Skin epidermis (tissue), 12 donors: Measurements from ENCODE around the gene ATP2A3.
"Not testable (repeated sequence)": the region's sequence is repeated elsewhere in the genome, so short reads cannot be mapped to it uniquely, and the experiment has no call there.

Experiments used
- H3K27ac ChIP-seq, 21 experiments: fragments of 200-600 bp; sonication (generic) in 11 of 21; one replicate each; pipeline ENCODE4 v1.5.0; 2020; ENCODE audit warnings: mild to moderate bottlenecking in 3 of 21, inconsistent platforms in 2 of 21, moderate library complexity in 2 of 21
- H3K4me3 ChIP-seq, 7 experiments: fragments of 200-600 bp; sonication (generic) in 2 of 7; one replicate each; pipeline ENCODE4 v1.5.0; 2020; ENCODE audit warnings: inconsistent platforms in 2 of 7, mild to moderate bottlenecking in 2 of 7, moderate library complexity in 1 of 7

Gene ATP2A3

DNA sequence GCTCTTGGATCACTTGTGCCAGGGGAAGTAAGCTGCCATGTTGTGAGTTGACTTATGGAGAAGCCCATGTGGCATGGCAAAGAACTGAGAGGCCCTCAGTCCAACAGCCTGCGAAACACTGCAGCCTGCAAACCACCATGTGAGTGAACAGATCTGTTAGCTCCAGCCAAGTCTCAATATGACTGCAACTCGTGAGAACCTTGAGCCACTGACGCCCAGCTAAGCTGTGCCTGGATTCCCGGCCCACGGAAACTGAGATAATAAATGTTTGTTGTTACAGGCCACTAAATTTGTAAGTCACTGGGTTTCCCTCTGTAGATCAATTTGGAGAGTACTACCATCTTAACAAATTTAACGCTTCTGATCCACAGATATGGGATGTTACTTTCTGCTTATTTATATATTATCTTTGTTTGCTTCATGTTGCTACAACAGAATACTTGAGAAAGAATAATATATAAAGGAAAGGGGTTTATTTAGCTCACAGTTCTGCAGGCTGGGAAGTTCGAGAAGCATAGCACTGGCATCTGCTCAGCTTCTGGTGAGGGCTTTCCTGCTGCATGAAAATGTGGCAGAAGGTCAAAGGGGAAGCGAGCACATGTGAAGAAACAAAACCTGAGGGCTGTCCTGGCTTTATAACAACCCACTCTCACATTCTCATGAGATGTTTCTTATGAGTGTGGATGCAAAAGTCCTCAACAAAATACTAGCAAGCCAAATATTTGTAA lies 29.4 kb upstream of the ATP2A3 start:
- H3K27ac ChIP-seq: no peak overlapping the region
- no peak overlapping the region for H3K4me3 ChIP-seq

GRCh38 chr17:3992370-3992769 lies 28.1 kb upstream of the ATP2A3 start:
- no peak overlapping the region for H3K27ac ChIP-seq
- no peak overlapping the region for H3K4me3 ChIP-seq

DNA sequence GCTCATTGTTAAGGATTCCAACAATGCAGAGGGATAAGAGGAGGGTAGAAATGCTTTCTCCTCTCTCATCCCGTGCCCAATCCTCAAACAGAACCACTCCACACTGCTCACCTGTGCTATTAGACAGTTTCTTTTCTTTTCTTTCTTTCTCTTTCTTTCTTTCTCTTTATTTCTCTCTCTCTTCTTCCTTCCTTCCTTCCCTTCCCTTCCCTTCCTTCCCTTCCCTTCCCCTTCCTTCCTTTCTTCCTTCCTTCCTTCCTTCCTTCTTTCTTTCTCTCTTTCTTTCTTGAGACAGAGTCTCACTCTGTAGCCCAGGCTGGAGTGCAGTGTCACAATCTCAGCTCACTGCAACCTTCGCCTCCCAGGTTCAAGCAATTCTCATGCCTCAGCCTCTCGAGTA lies 27.5 kb upstream of the ATP2A3 start:
- not testable (repeated sequence) for H3K4me3 ChIP-seq, H3K27ac ChIP-seq

- H3K27ac ChIP-seq: no peak overlapping the region
- H3K4me3 ChIP-seq: no peak overlapping the region
Measured at GRCh38 chr17:3990386-3991127, 26.3 kb upstream of the ATP2A3 start.

- H3K27ac ChIP-seq: peak overlapping the region in 1 of 21 experiments; percentile 47
- H3K4me3 ChIP-seq: no peak overlapping the region
Measured at GRCh38 chr17:3989041-3989886, 25.0 kb upstream of the ATP2A3 start.

- peak overlapping the region in 1 of 21 experiments; percentile 47 for H3K27ac ChIP-seq
Measured at GRCh38 chr17:3988297-3989040, 24.2 kb upstream of the ATP2A3 start.

DNA sequence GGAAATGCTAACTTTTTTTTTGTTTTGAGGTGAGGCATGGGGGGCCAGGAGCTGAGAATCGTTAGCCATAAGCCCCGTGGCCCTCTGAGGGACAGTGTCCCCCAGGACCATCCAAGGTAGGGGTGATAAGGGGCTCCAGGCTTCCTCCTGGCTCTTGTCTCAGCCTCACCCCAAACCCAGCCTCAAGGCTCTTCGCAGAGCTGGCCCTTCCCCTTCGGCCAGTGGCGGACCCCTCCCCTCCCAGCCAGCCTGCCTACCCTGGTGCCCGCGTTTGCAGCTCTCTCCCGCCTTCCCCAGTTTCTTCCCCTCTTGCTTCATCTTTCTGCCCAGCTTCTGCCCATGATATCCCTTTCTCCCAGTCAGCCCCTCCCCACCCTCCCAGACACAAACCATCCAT lies 22.7 kb upstream of the ATP2A3 start:
- Histone ChIP-seq H3K4me3 (no peak overlapping the region), H3K27ac (no peak overlapping the region)

More at GRCh38 chr17:3988297-3989040, 24.2 kb upstream of the ATP2A3 start:
- H3K4me3 ChIP-seq: no peak overlapping the region

- Histone ChIP-seq H3K4me3 (no peak overlapping the region), H3K27ac (no peak overlapping the region)
Measured at GRCh38 chr17:3986270-3986938, 22.2 kb upstream of the ATP2A3 start.

DNA sequence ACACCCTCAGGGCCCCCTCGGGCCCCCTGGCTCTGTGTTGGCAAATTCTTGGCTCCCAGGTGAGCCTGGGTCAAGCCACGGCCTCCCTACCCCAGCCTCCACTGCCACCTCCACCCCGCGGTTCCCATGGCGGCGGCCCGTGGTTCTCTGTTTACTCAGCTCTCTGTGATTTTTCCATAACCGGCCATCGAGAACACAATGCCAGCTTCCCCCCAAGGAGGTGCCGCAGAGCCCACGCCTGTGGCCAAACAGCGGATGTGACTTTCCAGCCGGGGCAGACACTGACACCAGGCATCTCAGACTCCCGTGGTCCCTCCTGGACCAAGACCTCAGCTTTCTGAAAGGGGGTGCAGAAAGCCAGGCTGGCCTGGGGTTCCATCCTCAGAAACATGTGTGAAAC lies 21.6 kb upstream of the ATP2A3 start:
- Histone ChIP-seq H3K4me3 (no peak overlapping the region), H3K27ac (no peak overlapping the region)

GRCh38 chr17:3983606-3984484 lies 19.6 kb upstream of the ATP2A3 start:
- H3K27ac ChIP-seq: peak overlapping the region in 1 of 21 experiments; percentile 21
- no peak overlapping the region for H3K4me3 ChIP-seq

DNA sequence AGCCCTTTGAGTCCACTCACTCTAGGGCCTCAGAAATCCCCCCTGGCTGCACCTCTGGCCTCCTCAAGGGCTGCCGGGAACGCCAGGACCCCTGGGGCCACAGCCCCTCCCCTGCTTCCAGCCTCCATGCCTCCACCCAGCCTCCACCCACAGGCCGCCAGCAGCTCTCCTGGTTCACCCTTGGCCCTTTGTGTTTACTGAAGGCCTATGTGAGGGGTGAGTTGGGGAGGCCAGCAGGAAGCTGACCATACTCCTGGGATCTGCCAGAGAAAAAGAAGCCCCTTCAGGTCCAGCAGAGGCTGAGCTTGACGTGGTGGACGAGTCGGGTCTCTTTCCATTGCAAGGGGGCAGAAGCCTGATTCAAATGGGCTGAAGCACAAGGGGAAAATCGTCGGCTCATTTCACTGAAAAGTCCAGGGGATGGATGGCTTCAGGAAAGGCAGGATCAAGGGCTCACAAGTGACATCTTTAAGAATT lies 18.3 kb upstream of the ATP2A3 start:
- no peak overlapping the region for H3K4me3 ChIP-seq
- H3K27ac ChIP-seq: no peak overlapping the region

- Histone ChIP-seq H3K4me3 (no peak overlapping the region), H3K27ac (no peak overlapping the region)
Measured at GRCh38 chr17:3982113-3982512, 17.9 kb upstream of the ATP2A3 start.

DNA sequence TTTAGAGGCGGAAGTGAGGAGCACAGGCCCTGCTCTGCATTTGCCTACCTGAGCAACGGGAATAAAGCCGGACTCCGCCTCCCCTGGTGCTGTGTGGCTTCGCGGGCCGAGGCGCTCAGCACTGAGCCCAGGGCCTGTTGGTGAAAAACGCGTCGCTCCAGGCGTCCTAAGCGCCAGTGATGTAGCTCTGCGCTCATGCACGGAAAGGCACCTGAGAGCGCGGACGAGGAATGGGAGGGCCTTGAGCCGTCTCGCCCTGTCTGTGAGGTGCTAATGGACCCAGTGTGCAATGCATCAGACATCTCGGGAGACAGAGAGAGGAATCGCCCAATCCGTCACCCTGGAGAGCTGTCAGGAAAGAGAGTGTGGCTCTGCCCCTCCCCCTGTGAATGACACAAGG lies 17.2 kb upstream of the ATP2A3 start:
- no peak overlapping the region for H3K4me3 ChIP-seq

GRCh38 chr17:3980381-3981014 lies 16.3 kb upstream of the ATP2A3 start:
- Histone ChIP-seq H3K4me3 (no peak overlapping the region), H3K27ac (no peak overlapping the region)

More for the DNA sequence above, 17.2 kb upstream of the ATP2A3 start:
- H3K27ac ChIP-seq: no peak overlapping the region

DNA sequence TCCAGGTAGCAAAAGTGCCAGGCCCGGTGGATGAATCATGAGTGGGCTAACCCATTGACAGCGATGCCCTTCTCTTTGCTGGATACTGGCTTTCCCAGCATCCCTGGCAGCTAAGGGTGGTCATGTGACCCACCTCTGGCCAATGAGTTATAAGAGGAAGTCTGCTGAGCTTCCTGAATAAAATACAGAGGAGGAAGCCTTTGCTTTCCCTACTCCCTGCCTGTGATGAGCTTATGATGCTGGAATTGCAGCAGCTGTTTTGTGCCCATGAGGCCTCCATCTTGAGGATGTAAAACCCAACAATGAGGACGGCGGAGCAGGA lies 15.0 kb upstream of the ATP2A3 start:
- H3K27ac ChIP-seq: no peak overlapping the region
- H3K4me3 ChIP-seq: no peak overlapping the region

- H3K4me3 ChIP-seq: no peak overlapping the region
- H3K27ac ChIP-seq: no peak overlapping the region
Measured at GRCh38 chr17:3978421-3979289, 14.4 kb upstream of the ATP2A3 start.

GRCh38 chr17:3977387-3977786 lies 13.2 kb upstream of the ATP2A3 start:
- Histone ChIP-seq H3K27ac (peak overlapping the region in 3 of 21 experiments; percentile 6 to 46 (median 45)), H3K4me3 (no peak overlapping the region)
